Activated naive CD8-positive, alpha-beta T cell treated with anti-CD3 and anti-CD28 coated beads, Interleukin-2, amount 50 U/mL, for 24 hours (primary cell): ENCODE results near the gene TGFBR3.

Source experiments
- ATAC-seq: fragments of 150-1000 bp; cut with Tn5 transposase; one replicate; pipeline ENCODE4 v1.10.0; 2021
- DNase-seq: peaks from one replicate; pipeline ENCODE4 v3.0.0; 2021
- H3K27ac Mint-ChIP-seq: one replicate; pipeline ENCODE4 v1.8.0; 2021; ENCODE audit warnings: mild to moderate bottlenecking, mixed read lengths
- H3K27me3 Mint-ChIP-seq: one replicate; pipeline ENCODE4 v1.8.0; 2021; ENCODE audit warnings: mixed read lengths
- H3K36me3 Mint-ChIP-seq: one replicate; pipeline ENCODE4 v1.8.0; 2021; ENCODE audit warnings: low read depth, mixed read lengths
- H3K4me1 Mint-ChIP-seq: one replicate; pipeline ENCODE4 v1.8.0; 2021; ENCODE audit warnings: mixed read lengths
- H3K4me3 Mint-ChIP-seq: one replicate; pipeline ENCODE4 v1.8.0; 2021; ENCODE audit warnings: mild to moderate bottlenecking, moderate library complexity, mixed read lengths
- H3K9me3 Mint-ChIP-seq: one replicate; pipeline ENCODE4 v1.8.0; 2021; ENCODE audit warnings: mixed read lengths

The TGFBR3 gene

DNA sequence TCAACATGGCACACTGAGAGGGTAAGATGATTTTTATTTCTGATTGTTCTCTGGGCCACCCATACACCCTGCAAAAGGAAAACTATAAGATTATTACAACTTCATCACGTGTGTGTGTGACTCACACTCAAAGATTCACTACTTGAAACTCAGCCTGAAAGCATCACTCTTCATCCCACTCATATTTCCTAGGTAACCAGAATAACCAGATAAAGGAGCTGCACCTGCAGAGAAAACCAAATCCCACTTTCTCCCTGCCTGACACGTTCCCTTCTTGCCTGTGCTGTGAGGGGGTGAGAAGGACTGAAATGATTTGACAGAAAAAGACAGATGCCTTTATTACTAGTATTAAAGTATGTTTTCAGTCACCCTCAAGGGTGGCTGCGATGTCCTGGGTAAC lies 131.6 kb downstream of the TGFBR3 start:
- ATAC-seq (peak; percentile 83), DNase-seq (peak; percentile 46)
- Mint-ChIP-seq H3K4me3 (peak overlapping the region; percentile 55), H3K27me3 (no peaks in the 10 kb centered on the region), H3K36me3 (peaks cover 7% of the 10 kb centered on the region), H3K27ac (peak overlapping the region; percentile 96), H3K9me3 (no peaks in the 10 kb centered on the region), H3K4me1 (peaks cover 58% of the 10 kb centered on the region)

DNA sequence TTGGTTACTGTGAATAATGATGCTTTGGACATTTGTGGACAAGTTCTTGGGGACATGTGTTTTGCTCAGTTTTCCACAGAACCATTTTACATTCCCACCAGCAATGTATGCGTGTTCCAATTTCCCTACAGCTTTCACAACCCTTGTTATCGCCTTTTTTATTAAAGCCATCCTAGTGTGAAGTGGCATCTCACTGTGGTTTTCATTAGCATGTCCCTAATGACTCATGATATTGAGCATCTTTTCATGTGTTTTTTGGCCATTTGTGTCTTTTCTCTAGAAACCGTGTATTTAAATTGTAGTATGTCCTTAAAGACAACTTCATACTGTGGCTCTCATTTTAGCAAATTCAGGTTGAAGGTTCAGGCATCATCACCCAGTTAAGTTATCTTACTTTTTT lies 132.1 kb downstream of the TGFBR3 start:
- Mint-ChIP-seq H3K4me3 (peak overlapping the region; percentile 55), H3K27ac (peak overlapping the region; percentile 96), H3K4me1 (peaks cover 58% of the 10 kb centered on the region), H3K9me3 (no peaks in the 10 kb centered on the region), H3K36me3 (peaks cover 7% of the 10 kb centered on the region), H3K27me3 (no peaks in the 10 kb centered on the region)
- ATAC-seq (no peak), DNase-seq (no peak)

DNA sequence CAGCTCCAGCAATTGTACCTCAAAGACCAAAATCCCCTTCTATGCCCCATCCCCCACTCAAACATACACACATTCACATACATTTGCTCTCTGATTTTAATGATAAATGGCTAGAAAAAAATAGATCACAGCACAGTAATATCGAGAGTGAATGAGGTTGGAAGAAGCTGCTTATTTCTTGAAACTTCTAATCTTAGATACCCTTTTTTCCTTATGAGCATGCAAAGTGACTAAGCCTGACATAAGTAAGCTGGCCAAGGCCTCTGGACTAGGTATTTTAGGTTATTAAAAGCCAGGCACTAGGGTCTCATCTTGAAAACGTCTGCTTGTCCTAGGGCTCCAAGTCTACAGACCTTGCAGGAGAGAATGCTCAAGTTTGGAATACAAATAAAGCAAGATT lies 133.6 kb downstream of the TGFBR3 start:
- ATAC-seq (peak; percentile 54), DNase-seq (peak; percentile 17)
- peaks cover 63% of the 10 kb centered on the region for H3K4me1 Mint-ChIP-seq
- H3K4me3 Mint-ChIP-seq, result peak overlapping the region; percentile 36
- H3K27me3 Mint-ChIP-seq, result no peaks in the 10 kb centered on the region
- peak overlapping the region; percentile 96 for H3K27ac Mint-ChIP-seq
- peaks cover 3% of the 10 kb centered on the region for H3K9me3 Mint-ChIP-seq
- peaks cover 12% of the 10 kb centered on the region for H3K36me3 Mint-ChIP-seq

DNA sequence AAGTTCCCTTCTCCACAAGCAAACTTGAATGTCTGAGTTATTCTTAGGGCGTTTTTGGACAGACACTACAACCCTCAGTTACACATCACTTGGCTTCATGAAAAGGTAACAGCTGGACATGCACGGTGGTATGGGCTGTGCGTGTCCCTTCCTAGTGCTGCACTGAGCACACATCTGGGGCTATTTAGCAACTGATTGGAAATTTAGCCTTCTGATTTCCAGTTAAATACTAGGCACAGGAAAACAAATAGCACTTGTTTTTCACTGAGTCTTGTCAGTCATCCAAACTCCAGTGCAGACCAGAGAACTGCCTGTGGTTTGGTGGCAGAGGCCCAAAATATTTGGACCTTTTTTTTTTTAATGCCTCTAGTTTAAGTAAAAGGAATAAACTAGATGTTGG lies 134.7 kb downstream of the TGFBR3 start:
- no peak overlapping the region for H3K4me3 Mint-ChIP-seq
- peaks cover 63% of the 10 kb centered on the region for H3K4me1 Mint-ChIP-seq
- H3K9me3 Mint-ChIP-seq, result peaks cover 14% of the 10 kb centered on the region
- peaks cover 22% of the 10 kb centered on the region for H3K36me3 Mint-ChIP-seq
- H3K27me3 Mint-ChIP-seq, result no peaks in the 10 kb centered on the region
- ATAC-seq (no peak), DNase-seq (no peak)
- no peak overlapping the region for H3K27ac Mint-ChIP-seq

DNA sequence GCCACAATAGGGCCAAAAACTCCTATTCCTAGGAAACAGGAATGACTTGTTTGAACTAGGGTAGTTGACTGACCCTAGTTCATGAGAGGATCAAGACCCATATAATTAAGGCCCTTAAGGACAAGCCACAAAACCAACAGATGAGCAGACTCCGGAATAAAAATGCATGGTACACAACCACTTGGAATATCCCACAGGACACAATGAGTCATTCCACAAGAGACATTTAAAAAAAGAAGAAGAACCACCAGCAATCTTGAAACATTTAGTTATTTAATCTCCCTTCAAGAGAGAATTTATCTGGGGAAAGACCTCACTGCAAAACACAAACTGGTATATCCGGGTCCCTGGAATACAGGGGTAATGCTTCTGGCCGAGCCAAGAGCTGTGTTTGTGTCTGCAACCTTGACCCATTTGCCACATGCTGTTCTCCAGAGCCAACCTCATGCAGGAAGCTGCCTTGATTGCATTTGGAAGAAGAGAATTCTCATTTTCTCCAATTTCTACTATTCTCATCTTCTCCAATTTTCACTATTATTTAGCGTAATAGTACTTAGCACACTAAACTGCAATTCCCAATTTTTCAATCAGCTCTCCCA lies 135.5 kb downstream of the TGFBR3 start:
- ATAC-seq (no peak), DNase-seq (no peak)
- H3K36me3 Mint-ChIP-seq, result peaks cover 25% of the 10 kb centered on the region
- no peaks in the 10 kb centered on the region for H3K27me3 Mint-ChIP-seq
- no peak overlapping the region for H3K4me3 Mint-ChIP-seq
- peaks cover 63% of the 10 kb centered on the region for H3K4me1 Mint-ChIP-seq
- H3K27ac Mint-ChIP-seq, result no peak overlapping the region
- peaks cover 18% of the 10 kb centered on the region for H3K9me3 Mint-ChIP-seq

DNA sequence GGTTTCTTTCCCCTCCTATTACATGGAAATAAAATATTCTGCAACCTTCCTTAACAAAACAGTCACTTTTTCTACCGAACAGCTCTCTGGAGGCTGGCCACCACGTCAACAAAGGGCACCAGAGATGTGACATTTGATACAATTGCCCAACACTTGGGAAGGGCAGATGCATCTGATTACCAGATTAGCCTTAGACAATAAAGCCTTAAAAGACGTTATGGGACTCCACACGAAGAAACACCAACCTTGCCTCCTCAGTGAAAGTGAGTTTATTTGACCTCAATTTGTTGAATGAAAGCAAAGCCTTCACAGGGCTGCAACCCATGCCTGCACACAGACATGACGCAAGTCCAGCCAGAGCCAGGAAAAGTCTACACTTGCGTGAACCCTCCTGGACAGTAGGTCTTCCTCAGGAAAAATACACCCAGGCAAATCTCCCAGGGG lies 136.1 kb downstream of the TGFBR3 start:
- ATAC-seq (no peak), DNase-seq (no peak)
- H3K27me3 Mint-ChIP-seq, result no peaks in the 10 kb centered on the region
- no peak overlapping the region for H3K27ac Mint-ChIP-seq
- H3K4me1 Mint-ChIP-seq, result peaks cover 57% of the 10 kb centered on the region
- peaks cover 18% of the 10 kb centered on the region for H3K9me3 Mint-ChIP-seq
- peaks cover 24% of the 10 kb centered on the region for H3K36me3 Mint-ChIP-seq
- H3K4me3 Mint-ChIP-seq, result no peak overlapping the region

DNA sequence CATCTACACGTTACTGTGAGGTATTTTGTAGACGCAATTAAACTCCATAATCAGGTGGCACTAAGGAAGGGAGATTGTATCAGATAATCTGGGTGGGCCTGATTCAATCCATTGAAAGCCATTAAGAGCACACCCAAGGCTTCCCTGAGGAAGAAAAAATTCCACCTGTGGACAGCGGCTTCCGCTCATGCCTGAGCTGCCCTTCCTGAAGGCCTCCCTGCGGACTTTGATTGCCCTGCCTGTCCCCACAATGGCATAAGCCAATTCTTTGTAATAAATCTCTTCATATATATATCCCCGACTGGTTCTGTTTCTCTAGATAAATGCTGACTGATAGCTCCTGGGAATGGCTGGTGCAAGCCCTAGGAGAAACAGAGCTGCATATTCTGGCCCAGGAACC lies 138.3 kb downstream of the TGFBR3 start:
- H3K4me3 Mint-ChIP-seq, result no peak overlapping the region
- no peak overlapping the region for H3K27ac Mint-ChIP-seq
- H3K9me3 Mint-ChIP-seq, result peaks cover 21% of the 10 kb centered on the region
- H3K4me1 Mint-ChIP-seq, result peaks cover 40% of the 10 kb centered on the region
- DNase-seq (no peak), ATAC-seq (no peak)
- H3K36me3 Mint-ChIP-seq, result peaks cover 34% of the 10 kb centered on the region
- H3K27me3 Mint-ChIP-seq, result no peaks in the 10 kb centered on the region

DNA sequence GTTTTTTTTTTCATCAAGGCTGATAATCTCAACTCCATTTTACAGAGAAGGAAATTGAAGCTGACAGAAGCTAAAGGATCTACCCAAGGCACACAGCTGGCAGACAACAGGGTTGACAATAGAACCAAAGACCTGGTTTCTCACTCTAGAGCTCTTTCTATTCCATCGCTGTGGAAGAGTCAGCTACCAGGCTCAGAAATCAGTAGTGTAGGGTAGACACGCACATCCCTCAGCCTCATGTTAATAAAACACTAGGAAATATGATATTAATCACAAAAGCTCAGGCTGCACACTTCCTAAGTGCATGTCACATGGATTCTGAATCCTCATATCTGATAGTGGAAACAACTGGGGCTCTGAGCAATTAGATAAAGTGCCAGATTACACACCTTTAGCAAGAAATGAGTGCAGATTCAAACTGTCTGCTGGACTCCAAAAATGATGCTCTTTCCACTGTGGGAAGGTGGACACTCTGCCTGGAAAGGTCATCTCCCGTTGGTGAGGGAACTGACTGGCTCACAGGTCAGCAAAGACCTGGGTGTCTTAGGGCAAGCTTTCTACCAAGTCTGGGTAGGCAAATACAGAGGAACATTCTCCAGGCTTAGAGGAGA lies 139.1 kb downstream of the TGFBR3 start:
- ATAC-seq, result no peak
- H3K9me3 Mint-ChIP-seq, result peaks cover 21% of the 10 kb centered on the region
- H3K27ac Mint-ChIP-seq, result no peak overlapping the region
- peaks cover 35% of the 10 kb centered on the region for H3K36me3 Mint-ChIP-seq
- DNase-seq, result no peak
- no peak overlapping the region for H3K4me3 Mint-ChIP-seq
- H3K27me3 Mint-ChIP-seq, result no peaks in the 10 kb centered on the region
- H3K4me1 Mint-ChIP-seq, result peaks cover 32% of the 10 kb centered on the region

DNA sequence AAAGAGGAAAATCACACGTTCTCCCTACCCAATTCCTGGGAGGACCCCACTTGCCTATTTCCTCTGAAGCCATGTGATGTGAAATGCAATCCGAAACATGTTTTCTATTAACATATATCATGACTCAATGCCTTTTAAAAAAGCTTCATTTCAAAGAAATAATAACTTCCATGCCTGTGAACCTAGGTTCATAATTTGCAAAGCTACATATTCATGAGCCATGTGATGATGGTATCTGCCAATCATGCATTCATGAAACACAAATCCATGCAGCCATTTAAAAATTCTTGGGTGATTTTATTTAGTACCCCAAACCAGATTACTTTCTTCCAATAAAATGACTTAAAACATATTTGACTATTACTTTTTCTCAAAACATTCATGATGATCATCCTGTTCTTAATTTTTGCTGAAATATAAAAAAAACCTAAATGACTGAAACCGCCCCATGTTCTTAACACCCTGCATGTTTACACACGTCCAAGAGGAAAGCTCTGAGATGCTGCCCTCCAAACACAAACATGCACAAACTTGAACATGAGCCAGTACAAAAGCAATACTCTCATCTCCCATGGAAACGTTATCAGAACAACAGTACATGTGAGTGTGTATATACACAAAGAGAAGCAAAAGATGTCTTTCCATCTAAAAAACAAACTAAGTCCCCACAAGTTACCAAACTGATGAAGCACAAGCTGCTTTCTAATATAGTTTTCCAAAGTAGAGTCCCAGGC lies 140.1 kb downstream of the TGFBR3 start:
- Mint-ChIP-seq H3K27ac (no peak overlapping the region), H3K9me3 (peaks cover 21% of the 10 kb centered on the region), H3K4me1 (peaks cover 22% of the 10 kb centered on the region), H3K27me3 (no peaks in the 10 kb centered on the region), H3K36me3 (peaks cover 35% of the 10 kb centered on the region), H3K4me3 (no peak overlapping the region)
- DNase-seq (no peak), ATAC-seq (no peak)

DNA sequence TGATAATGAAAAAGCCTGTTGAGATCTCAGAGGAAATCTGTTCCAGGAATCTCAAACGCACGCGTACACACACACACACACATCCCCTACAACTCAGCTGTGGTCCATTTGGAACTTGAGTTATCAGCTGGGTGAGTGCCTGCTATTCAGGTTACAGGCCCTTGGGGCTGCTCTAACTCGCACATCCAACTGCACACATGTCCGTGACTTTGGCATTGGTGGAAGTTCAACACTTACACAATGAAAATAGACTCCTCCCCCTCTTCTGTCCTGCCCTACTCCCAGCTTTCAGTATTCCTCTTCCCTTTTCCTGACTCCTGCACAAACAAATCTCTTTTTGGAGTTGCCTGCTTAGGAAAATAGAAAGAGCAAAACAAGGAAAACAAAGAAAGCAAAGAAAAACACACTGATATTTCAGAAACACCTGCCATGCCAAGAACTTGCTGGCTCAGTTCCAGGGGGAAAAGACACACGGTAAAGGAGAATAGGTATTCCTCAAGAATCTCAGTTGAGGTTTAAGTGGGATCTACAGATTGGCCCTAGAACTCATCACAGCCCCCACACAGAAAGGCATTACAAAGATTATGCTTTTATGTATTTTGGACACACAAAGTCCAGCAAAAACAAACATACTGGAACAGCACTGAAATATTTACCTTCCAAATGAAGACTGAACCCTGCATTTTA lies 140.9 kb downstream of the TGFBR3 start:
- Mint-ChIP-seq H3K4me1 (peaks cover 15% of the 10 kb centered on the region), H3K9me3 (peaks cover 21% of the 10 kb centered on the region), H3K4me3 (no peak overlapping the region), H3K36me3 (peaks cover 35% of the 10 kb centered on the region), H3K27ac (no peak overlapping the region), H3K27me3 (no peaks in the 10 kb centered on the region)
- DNase-seq (no peak), ATAC-seq (no peak)

DNA sequence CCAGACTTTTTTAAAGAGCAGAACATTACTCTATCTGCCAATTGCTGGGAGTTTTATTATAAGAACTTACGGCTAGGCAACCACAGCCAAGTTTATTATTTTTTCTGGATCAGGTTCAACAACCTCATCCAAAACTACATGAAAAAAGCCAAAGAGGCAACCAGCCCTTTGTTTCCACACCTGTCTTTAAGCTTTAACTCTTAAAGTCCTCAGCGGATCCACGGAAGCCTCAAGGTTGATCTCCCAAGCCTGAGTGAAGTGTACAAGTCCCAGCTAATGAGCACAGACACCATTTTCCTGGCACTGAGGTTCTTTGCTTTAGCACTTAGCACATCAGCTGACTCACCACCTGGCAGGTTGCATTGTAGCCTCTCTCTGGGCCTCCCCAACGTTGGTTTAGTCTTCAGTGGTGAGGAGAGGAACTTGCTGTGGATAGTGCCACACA lies 143.1 kb downstream of the TGFBR3 start:
- no peak for ATAC-seq
- peaks cover 33% of the 10 kb centered on the region for H3K9me3 Mint-ChIP-seq

DNA sequence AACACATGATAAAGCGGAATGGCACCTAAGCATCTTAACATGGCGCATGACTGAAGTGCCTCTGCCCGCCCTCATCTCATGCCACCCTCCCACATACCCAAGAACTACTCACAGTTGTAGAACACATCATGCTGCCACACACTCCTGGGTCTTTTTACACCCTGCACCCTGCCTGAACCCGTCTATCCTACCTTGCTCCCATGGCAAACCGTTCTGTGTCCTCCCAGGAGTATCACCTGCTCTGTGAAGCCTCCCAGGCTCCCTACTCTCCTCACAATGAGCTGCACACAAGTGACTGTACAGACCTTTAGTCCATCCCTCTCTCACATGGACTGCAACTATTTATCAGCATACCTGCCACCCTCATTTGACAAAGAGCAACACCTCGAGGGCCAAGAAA lies 144.0 kb downstream of the TGFBR3 start:
- Mint-ChIP-seq H3K4me3 (no peak overlapping the region), H3K4me1 (peaks cover 5% of the 10 kb centered on the region), H3K9me3 (peaks cover 26% of the 10 kb centered on the region), H3K27ac (no peak overlapping the region), H3K36me3 (peaks cover 31% of the 10 kb centered on the region), H3K27me3 (no peaks in the 10 kb centered on the region)
- DNase-seq, result no peak
- no peak for ATAC-seq

More for the DNA sequence above, 143.1 kb downstream of the TGFBR3 start:
- Mint-ChIP-seq H3K27ac (no peak overlapping the region), H3K4me3 (no peak overlapping the region), H3K4me1 (peaks cover 5% of the 10 kb centered on the region), H3K36me3 (peaks cover 39% of the 10 kb centered on the region), H3K27me3 (no peaks in the 10 kb centered on the region)
- no peak for DNase-seq

DNA sequence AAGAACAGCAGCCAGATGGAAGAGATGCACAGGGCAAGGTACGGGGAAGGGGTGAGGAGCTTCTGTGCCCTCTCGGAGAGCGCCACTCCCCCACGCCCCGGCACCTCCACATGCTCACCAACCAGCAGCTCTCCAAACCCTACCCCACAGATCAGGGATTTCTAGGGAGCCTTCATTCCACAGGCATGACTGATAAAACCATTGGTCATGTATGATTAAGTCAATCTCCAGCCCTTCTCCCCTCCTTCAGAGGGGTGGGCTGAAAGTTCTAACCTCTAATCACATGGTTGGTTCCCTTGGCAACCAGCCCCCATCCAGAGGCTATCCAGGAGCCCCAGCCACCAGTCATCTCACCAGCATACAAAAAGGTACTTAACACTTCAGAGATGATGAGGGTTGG lies 144.7 kb downstream of the TGFBR3 start:
- no peaks in the 10 kb centered on the region for H3K27me3 Mint-ChIP-seq
- H3K4me1 Mint-ChIP-seq, result peaks cover 5% of the 10 kb centered on the region
- no peak overlapping the region for H3K27ac Mint-ChIP-seq
- H3K9me3 Mint-ChIP-seq, result peaks cover 20% of the 10 kb centered on the region
- no peak overlapping the region for H3K4me3 Mint-ChIP-seq
- ATAC-seq (no peak), DNase-seq (no peak)
- H3K36me3 Mint-ChIP-seq, result peaks cover 28% of the 10 kb centered on the region

DNA sequence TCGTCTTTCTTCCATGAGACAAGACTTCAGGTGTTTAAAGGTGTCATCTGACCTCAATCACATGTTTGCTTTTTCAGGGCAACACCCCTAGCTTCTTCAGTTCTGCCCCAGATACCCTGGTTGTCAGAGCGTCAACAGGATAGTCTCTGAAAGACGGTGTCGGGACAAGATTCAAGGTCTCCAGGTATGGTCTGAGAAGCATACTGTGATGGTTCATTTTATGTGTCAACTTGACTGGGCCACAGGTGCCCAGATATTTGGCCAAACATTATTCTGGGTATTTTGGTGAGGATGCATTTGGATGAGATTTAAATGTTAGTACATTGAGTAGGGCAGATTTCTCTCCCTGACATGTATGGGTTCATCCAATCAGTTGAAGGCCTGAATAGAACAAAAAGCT lies 148.3 kb downstream of the TGFBR3 start:
- H3K9me3 Mint-ChIP-seq, result peaks cover 12% of the 10 kb centered on the region
- H3K36me3 Mint-ChIP-seq, result peaks cover 14% of the 10 kb centered on the region
- H3K4me3 Mint-ChIP-seq, result no peak overlapping the region
- DNase-seq, result no peak
- no peak overlapping the region for H3K27ac Mint-ChIP-seq
- peaks cover 25% of the 10 kb centered on the region for H3K4me1 Mint-ChIP-seq
- ATAC-seq, result no peak
- no peaks in the 10 kb centered on the region for H3K27me3 Mint-ChIP-seq
